B cell (primary cell): ENCODE measurements around the gene IL1RAPL1. TPM values are rescaled to one million over a fixed set of nuclear protein-coding genes. Genes with fewer than 3 reads are reported as not detected.

Experiments
- ATAC-seq: fragments of 200-7000 bp; cut with Tn5 transposase; one replicate; pipeline ENCODE4 v1.10.0; 2021; ENCODE audit warnings: low read depth, mild to moderate bottlenecking, moderate number of reproducible peaks, moderate library complexity
- CTCF ChIA-PET: fragments of 350-600 bp; sonication (Branson Sonifier 250); formaldehyde crosslinking; loops from one replicate; lab custom pipeline; 2021; ENCODE audit warnings: antibody characterized with exemption, inconsistent platforms; lab: Charles Lee
- POLR2A ChIA-PET: fragments of 350-600 bp; sonication (Branson Sonifier 250); formaldehyde crosslinking; loops from one replicate; lab custom pipeline; 2021; ENCODE audit warnings: antibody characterized with exemption; lab: Charles Lee
- DNase-seq: peaks from one replicate; pipeline ENCODE4 v3.0.0; 2013
- H2AFZ ChIP-seq: 2 replicates; pipeline ENCODE4 v1.6.1; 2012; ENCODE audit warnings: mild to moderate bottlenecking, low read depth, low read length; ENCODE audit not compliant: insufficient read depth, poor library complexity, severe bottlenecking
- H3K27ac ChIP-seq, 2 donors: 1 replicate in 1 of 2; 2 replicates in 1 of 2; pipeline ENCODE4 v1.5.1; 2012 to 2013; ENCODE audit warnings: low read length in 2 of 2, mild to moderate bottlenecking in 2 of 2, moderate library complexity in 1 of 2
- H3K27me3 ChIP-seq, 4 experiments: fragments of 200-600 bp in 1 of 4; sonication (generic) in 1 of 4; replicated peaks in 1 of 4; 1 replicate in 2 of 4; 2 replicates in 2 of 4; pipeline versions ENCODE4 v1.6.1 to v1.7.0; 2013 to 2016; ENCODE audit warnings: low read length in 3 of 4, mild to moderate bottlenecking in 2 of 4, mixed read lengths in 1 of 4, moderate library complexity in 1 of 4; ENCODE audit not compliant: insufficient read depth in 4 of 4, control insufficient read depth in 3 of 4; ENCODE audit errors: control extremely low read depth in 1 of 4
- H3K36me3 ChIP-seq, 2 experiments: replicated peaks in 1 of 2; 1 replicate in 1 of 2; 2 replicates in 1 of 2; pipeline versions ENCODE4 v1.6.1 to v1.7.1; 2013; ENCODE audit warnings: low read length in 1 of 2; ENCODE audit not compliant: insufficient read depth in 2 of 2, control insufficient read depth in 1 of 2; ENCODE audit errors: control extremely low read depth in 1 of 2, extremely low read depth in 1 of 2
- H3K4me1 ChIP-seq, 2 donors: fragments of 200-600 bp in 1 of 2; sonication (generic) in 1 of 2; 1 replicate in 1 of 2; 2 replicates in 1 of 2; pipeline versions ENCODE4 v1.5.1 to v1.6.1; 2013 to 2017; ENCODE audit warnings: low read length in 2 of 2; ENCODE audit not compliant: control insufficient read depth in 2 of 2, insufficient read depth in 2 of 2
- H3K4me2 ChIP-seq: replicated peaks from 2 replicates; pipeline ENCODE3; 2012; ENCODE audit warnings: mild to moderate bottlenecking, low read depth, low read length; ENCODE audit not compliant: poor library complexity, severe bottlenecking
- H3K4me3 ChIP-seq, 5 experiments: fragments of 200-600 bp in 1 of 5; sonication (generic) in 1 of 5; 1 replicate in 3 of 5; 2 replicates in 2 of 5; pipeline versions ENCODE4 v1.5.1 to v1.7.0; 2011 to 2016; ENCODE audit warnings: low read length in 4 of 5, mild to moderate bottlenecking in 4 of 5, low read depth in 2 of 5, control low read depth in 1 of 5, moderate library complexity in 1 of 5; ENCODE audit not compliant: insufficient read depth in 1 of 5; ENCODE audit errors: control extremely low read depth in 1 of 5, extremely low read depth in 1 of 5
- H3K79me2 ChIP-seq: fragments of 200-600 bp; sonication (generic); one replicate; pipeline ENCODE4 v1.6.0; 2016; ENCODE audit warnings: low read length; ENCODE audit not compliant: control insufficient read depth, insufficient read depth
- H3K9ac ChIP-seq: fragments of 200-600 bp; sonication (generic); 2 replicates; pipeline ENCODE4 v1.6.1; 2017; ENCODE audit warnings: mild to moderate bottlenecking, low read length, moderate library complexity
- H3K9me3 ChIP-seq, 3 donors: one replicate each; pipeline versions ENCODE4 v1.6.1 to v1.7.1; 2013; ENCODE audit warnings: low read length in 2 of 3; ENCODE audit not compliant: control insufficient read depth in 2 of 3, insufficient read depth in 1 of 3; ENCODE audit errors: control extremely low read depth in 1 of 3
- H4K20me1 ChIP-seq: 2 replicates; pipeline ENCODE4 v1.6.0; 2012; ENCODE audit warnings: mild to moderate bottlenecking, low read length; ENCODE audit not compliant: insufficient read depth, control insufficient read depth, poor library complexity, severe bottlenecking
- H3K27ac Mint-ChIP-seq: one replicate; pipeline ENCODE4 v1.8.0; 2021; ENCODE audit warnings: mixed read lengths
- H3K27me3 Mint-ChIP-seq: one replicate; pipeline ENCODE4 v1.8.0; 2021; ENCODE audit warnings: mixed read lengths
- H3K4me1 Mint-ChIP-seq: one replicate; pipeline ENCODE4 v1.8.0; 2021; ENCODE audit warnings: mixed read lengths
- H3K4me3 Mint-ChIP-seq: one replicate; pipeline ENCODE4 v1.8.0; 2021; ENCODE audit warnings: mixed read lengths
- H3K9me3 Mint-ChIP-seq: one replicate; pipeline ENCODE4 v1.8.0; 2022; ENCODE audit warnings: mixed read lengths; ENCODE audit not compliant: insufficient read depth
- CTCF ChIP-seq: fragments of 200-600 bp; IDR thresholded peaks from one replicate; pipeline ENCODE4 v1.8.0; 2022; ENCODE audit warnings: antibody characterized with exemption, mild to moderate bottlenecking
- EZH2 ChIP-seq: IDR thresholded peaks from 2 replicates; pipeline ENCODE4 v1.6.1; 2012; ENCODE audit warnings: borderline replicate concordance, low read depth, mild to moderate bottlenecking, moderate library complexity, low read length; ENCODE audit not compliant: insufficient read depth, poor library complexity, severe bottlenecking
- WGBS: methylation state at CpG from one replicate; pipeline ENCODE4 v1.1.5; 2013; ENCODE audit warnings: missing lambda C conversion rate; ENCODE audit not compliant: insufficient coverage; 5-methylcytosine and 5-hydroxymethylcytosine counted together
- intact Hi-C: fragments of 100-400 bp; cut with micrococcal nuclease; formaldehyde crosslinking; loops from one replicate; pipeline ENCODE4 v1.10.0; 2022
- polyA plus RNA-seq: library from polyadenylated mRNA; depleted of rRNA; stranded (reverse); fragments of >200 nt; gene quantifications from 2 replicates; pipeline ENCODE4 v1.2.3, GENCODE V29; 2012
- total RNA-seq, 2 donors: library from RNA; stranded (reverse); fragments of 120-200 nt in 1 of 2; gene quantifications; 1 replicate in 1 of 2; 2 replicates in 1 of 2; pipeline versions ENCODE4 v1.2.3 to v1.2.4, GENCODE V29; 2013 to 2022

The IL1RAPL1 gene
- total and polyA plus RNA-seq, 2 donors (not counting 1 experiment from before 2014, with no cell fraction given), result not detected

- ChIA-PET POLR2A (no interaction called here), CTCF (no interaction called here)
- no peak overlapping the region for H3K9ac ChIP-seq
- no peak overlapping the region for H3K27ac ChIP-seq
- TF ChIP-seq CTCF (no peak), EZH2 (no peak)
- no peaks in the 10 kb centered on the region for H3K9me3 Mint-ChIP-seq
- no peaks in the 10 kb centered on the region for H3K27me3 Mint-ChIP-seq
- H3K4me3 Mint-ChIP-seq, result no peak overlapping the region
- H3K4me3 ChIP-seq, result no peak overlapping the region
- intact Hi-C loops, result no loop called here
- H3K4me1 Mint-ChIP-seq, result no peaks in the 10 kb centered on the region
- no peak for ATAC-seq
- no peak overlapping the region for H2AFZ ChIP-seq
- no peaks in the 10 kb centered on the region for H3K27me3 ChIP-seq
- WGBS, result no CpG with 5 or more reads among the region's 4 CpGs
- H3K27ac Mint-ChIP-seq, result no peak overlapping the region
- no peaks in the 10 kb centered on the region for H3K36me3 ChIP-seq
- no peaks in the 10 kb centered on the region for H4K20me1 ChIP-seq
- H3K4me1 ChIP-seq, result no peaks in the 10 kb centered on the region
- no peak overlapping the region for H3K4me2 ChIP-seq
- DNase-seq, result no peak
- no peaks in the 10 kb centered on the region for H3K79me2 ChIP-seq
- H3K9me3 ChIP-seq, result no peaks in the 10 kb centered on the region
These were observed 1264.8 kb downstream of the IL1RAPL1 start for GRCh38 chrX:29851857-29852605.

- no peak overlapping the region for H3K4me2 ChIP-seq
- H3K36me3 ChIP-seq, result no peaks in the 10 kb centered on the region
- no peaks in the 10 kb centered on the region for H4K20me1 ChIP-seq
- H3K27ac ChIP-seq, result no peak overlapping the region
- no peaks in the 10 kb centered on the region for H3K27me3 ChIP-seq
- H2AFZ ChIP-seq, result no peak overlapping the region
- Mint-ChIP-seq H3K4me3 (no peak overlapping the region), H3K9me3 (no peaks in the 10 kb centered on the region), H3K27me3 (no peaks in the 10 kb centered on the region), H3K27ac (no peak overlapping the region), H3K4me1 (no peaks in the 10 kb centered on the region)
- POLR2A ChIA-PET, result no interaction called here
- H3K79me2 ChIP-seq, result no peaks in the 10 kb centered on the region
- H3K9me3 ChIP-seq, result no peaks in the 10 kb centered on the region
- TF ChIP-seq CTCF (no peak), EZH2 (no peak)
- DNase-seq, result no peak
- H3K4me1 ChIP-seq, result no peaks in the 10 kb centered on the region
- CTCF ChIA-PET, result no interaction called here
- intact Hi-C loops, result no loop called here
- ATAC-seq, result no peak
- no peak overlapping the region for H3K9ac ChIP-seq
- no peak overlapping the region for H3K4me3 ChIP-seq
These were observed 1265.5 kb downstream of the IL1RAPL1 start for GRCh38 chrX:29852767-29853166.
